Lung (tissue), 12 donors: Measurements from ENCODE around the gene DDX1. TPM values are rescaled to one million over a fixed set of nuclear protein-coding genes. Genes with fewer than 3 reads are reported as not detected.
"Not testable (repeated sequence)": the region's sequence is repeated elsewhere in the genome, so short reads cannot be mapped to it uniquely, and the experiment has no call there.

ENCODE experiments used
- ATAC-seq: fragments of 200-7000 bp; cut with Tn5 transposase; one replicate; pipeline ENCODE4 v1.9.1; 2020; ENCODE audit warnings: moderate number of reproducible peaks; ENCODE audit not compliant: insufficient read depth, low FRiP score
- DNase-seq, 3 donors: peaks; one replicate each; pipeline ENCODE4 v3.0.0-alpha.2; 2013 to 2017
- H3K27ac ChIP-seq, 2 donors: one replicate each; pipeline ENCODE4 v1.5.1; 2013; ENCODE audit warnings: mild to moderate bottlenecking in 2 of 2, moderate library complexity in 2 of 2, control low read depth in 1 of 2, inconsistent platforms in 1 of 2, low read depth in 1 of 2, low read length in 1 of 2
- H3K27me3 ChIP-seq, 3 donors: one replicate each; pipeline ENCODE4 v1.5.1; 2013; ENCODE audit warnings: low read length in 2 of 3; ENCODE audit not compliant: control insufficient read depth in 3 of 3, insufficient read depth in 3 of 3
- H3K36me3 ChIP-seq, 4 donors: one replicate each; pipeline ENCODE4 v1.5.1; 2013; ENCODE audit warnings: low read length in 4 of 4, mild to moderate bottlenecking in 1 of 4, moderate library complexity in 1 of 4; ENCODE audit not compliant: control insufficient read depth in 4 of 4, insufficient read depth in 4 of 4
- H3K4me1 ChIP-seq, 5 donors: one replicate each; pipeline ENCODE4 v1.5.1; 2013; ENCODE audit warnings: low read length in 5 of 5, mild to moderate bottlenecking in 2 of 5, moderate library complexity in 1 of 5; ENCODE audit not compliant: control insufficient read depth in 5 of 5, insufficient read depth in 5 of 5
- H3K4me3 ChIP-seq: one replicate; pipeline ENCODE4 v1.5.1; 2013; ENCODE audit warnings: mild to moderate bottlenecking, control low read depth, moderate library complexity
- H3K9ac ChIP-seq, 2 donors: one replicate each; pipeline ENCODE4 v1.5.1; 2013; ENCODE audit warnings: low read length in 2 of 2, control low read depth in 1 of 2; ENCODE audit not compliant: insufficient read depth in 1 of 2
- H3K9me3 ChIP-seq, 4 donors: one replicate each; pipeline ENCODE4 v1.5.1; 2013; ENCODE audit warnings: low read length in 3 of 4, mild to moderate bottlenecking in 1 of 4, moderate library complexity in 1 of 4; ENCODE audit not compliant: control insufficient read depth in 4 of 4, insufficient read depth in 3 of 4
- WGBS, 2 donors: extraction: QIAGEN DNeasy Blood & Tissue Kit; methylation state at CpG; one replicate each; pipeline ENCODE4 v1.1.7; 2013; 5-methylcytosine and 5-hydroxymethylcytosine counted together
- polyA plus RNA-seq, 2 donors: library from polyadenylated mRNA; stranded (reverse); fragments of 200-250 nt; gene quantifications; one replicate each; pipeline ENCODE4 v1.2.1, GENCODE V29; 2013
- total RNA-seq, 2 donors: library from RNA; depleted of rRNA in 1 of 2; stranded (reverse); fragments of >200 nt in 1 of 2; gene quantifications; one replicate each; pipeline ENCODE4 v1.2.1, GENCODE V29; 2014 to 2021
- TF ChIP-seq, protein P1 (sequence below): IDR thresholded peaks from 2 replicates; pipeline ENCODE4 v1.5.1; 2012; ENCODE audit warnings: mild to moderate bottlenecking; ENCODE audit errors: control extremely low read depth, extremely low read depth
- donor health status: control.
- donor health status: control.
- donor health status: Bipolar disorder and iron deficiency.
- donor health status: healthy.
- donor health status: DM: yes; HTN: yes; CAD: no.

DDX1 gene
- total and polyA plus RNA-seq, 4 donors = 53.7 to 85.2 (median 60.5) TPM

- Histone ChIP-seq H3K27me3 (no peaks in the 10 kb centered on the region), H3K9me3 (no peaks in the 10 kb centered on the region), H3K27ac (no peak overlapping the region), H3K4me3 (no peak overlapping the region), H3K9ac (no peak overlapping the region), H3K36me3 (peaks cover 22 to 48% (median 37%) of the 10 kb centered on the region in 4 donors), H3K4me1 (no peaks in the 10 kb centered on the region)
- WGBS, 2 donors = 94 to 98% methylated on average over 4 of the region's 4 CpGs
- no peak for ATAC-seq
- no peak for DNase-seq
- TF ChIP-seq, protein P1, sequence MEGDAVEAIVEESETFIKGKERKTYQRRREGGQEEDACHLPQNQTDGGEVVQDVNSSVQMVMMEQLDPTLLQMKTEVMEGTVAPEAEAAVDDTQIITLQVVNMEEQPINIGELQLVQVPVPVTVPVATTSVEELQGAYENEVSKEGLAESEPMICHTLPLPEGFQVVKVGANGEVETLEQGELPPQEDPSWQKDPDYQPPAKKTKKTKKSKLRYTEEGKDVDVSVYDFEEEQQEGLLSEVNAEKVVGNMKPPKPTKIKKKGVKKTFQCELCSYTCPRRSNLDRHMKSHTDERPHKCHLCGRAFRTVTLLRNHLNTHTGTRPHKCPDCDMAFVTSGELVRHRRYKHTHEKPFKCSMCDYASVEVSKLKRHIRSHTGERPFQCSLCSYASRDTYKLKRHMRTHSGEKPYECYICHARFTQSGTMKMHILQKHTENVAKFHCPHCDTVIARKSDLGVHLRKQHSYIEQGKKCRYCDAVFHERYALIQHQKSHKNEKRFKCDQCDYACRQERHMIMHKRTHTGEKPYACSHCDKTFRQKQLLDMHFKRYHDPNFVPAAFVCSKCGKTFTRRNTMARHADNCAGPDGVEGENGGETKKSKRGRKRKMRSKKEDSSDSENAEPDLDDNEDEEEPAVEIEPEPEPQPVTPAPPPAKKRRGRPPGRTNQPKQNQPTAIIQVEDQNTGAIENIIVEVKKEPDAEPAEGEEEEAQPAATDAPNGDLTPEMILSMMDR = no peak
Measured at GRCh38 chr2:15608392-15608761, 16.7 kb downstream of the DDX1 start.

DNA sequence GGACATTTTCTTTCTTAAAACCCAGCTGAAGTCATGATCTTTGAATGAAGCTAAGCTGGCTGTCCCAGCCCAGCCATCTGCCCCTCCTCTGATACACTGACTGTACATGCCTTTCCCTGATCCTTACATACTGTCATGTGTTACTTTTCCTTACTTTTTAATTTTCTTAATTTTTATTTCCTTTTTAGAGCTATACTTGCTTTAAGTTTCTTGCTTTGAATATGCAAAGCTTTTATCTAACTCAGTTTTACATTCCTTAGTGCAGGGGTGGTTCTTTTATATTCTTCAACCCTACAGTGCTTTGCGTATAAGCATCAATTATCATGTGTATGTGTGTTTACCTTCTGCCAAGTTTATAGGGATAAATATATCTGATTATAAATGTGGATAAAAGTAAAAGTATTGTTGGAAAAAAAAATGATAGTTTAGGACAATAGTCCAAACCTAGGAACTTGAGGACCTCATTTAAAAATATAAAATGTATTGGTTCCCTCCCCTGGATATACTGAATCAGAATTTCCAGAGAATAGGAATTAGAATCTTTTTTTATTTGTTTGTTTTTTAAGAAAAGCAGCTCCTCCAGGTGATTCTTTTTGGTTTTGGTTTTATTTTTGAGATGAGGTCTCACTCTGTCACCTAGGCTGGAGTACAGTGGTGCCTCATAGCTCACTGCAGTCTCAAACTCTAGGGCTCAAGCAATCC is 17.8 kb downstream of the DDX1 start:
- peaks cover 22 to 44% (median 34%) of the 10 kb centered on the region in 4 donors for H3K36me3 ChIP-seq
- ATAC-seq (no peak), DNase-seq (no peak)
- H3K9ac ChIP-seq = no peak overlapping the region
- 98 to 100% methylated on average over 1 of the region's 1 CpG for WGBS, 2 donors
- no peak overlapping the region for H3K27ac ChIP-seq
- TF ChIP-seq, protein P1 = no peak
- H3K27me3 ChIP-seq = no peaks in the 10 kb centered on the region
- no peaks in the 10 kb centered on the region for H3K9me3 ChIP-seq
- no peak overlapping the region for H3K4me3 ChIP-seq
- no peaks in the 10 kb centered on the region for H3K4me1 ChIP-seq

DNA sequence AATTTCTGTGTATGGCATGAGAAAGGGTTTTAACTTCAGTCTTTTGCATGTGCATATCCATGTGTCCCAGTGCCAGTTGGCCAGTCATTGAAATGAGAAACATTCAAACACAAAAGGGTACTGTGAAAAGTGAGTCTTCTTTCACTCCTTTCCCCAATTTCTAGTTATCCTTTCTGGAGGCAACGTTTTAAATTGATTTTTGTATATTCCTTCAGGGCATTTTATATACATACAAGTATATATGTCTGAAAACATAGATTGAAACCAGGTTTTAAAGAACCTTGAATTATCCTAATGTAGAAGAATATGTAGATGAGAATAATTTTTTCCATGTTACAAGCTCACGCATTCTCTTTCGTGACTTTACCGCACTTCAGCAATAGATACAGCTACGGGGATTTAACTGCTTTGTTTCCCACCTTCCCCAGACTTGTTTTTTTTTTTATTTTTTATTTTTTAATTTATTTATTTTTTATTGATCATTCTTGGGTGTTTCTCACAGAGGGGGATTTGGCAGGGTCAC is 18.8 kb downstream of the DDX1 start:
- TF ChIP-seq, protein P1 = no peak
- Histone ChIP-seq H3K9me3 (no peaks in the 10 kb centered on the region), H3K4me1 (no peaks in the 10 kb centered on the region), H3K27ac (no peak overlapping the region), H3K27me3 (no peaks in the 10 kb centered on the region), H3K36me3 (peaks cover 15 to 36% (median 25%) of the 10 kb centered on the region in 4 donors), H3K4me3 (no peak overlapping the region), H3K9ac (no peak overlapping the region)
- 97 to 98% methylated on average over 5 of the region's 5 CpGs for WGBS, 2 donors
- DNase-seq = no peak
- no peak for ATAC-seq

DNA sequence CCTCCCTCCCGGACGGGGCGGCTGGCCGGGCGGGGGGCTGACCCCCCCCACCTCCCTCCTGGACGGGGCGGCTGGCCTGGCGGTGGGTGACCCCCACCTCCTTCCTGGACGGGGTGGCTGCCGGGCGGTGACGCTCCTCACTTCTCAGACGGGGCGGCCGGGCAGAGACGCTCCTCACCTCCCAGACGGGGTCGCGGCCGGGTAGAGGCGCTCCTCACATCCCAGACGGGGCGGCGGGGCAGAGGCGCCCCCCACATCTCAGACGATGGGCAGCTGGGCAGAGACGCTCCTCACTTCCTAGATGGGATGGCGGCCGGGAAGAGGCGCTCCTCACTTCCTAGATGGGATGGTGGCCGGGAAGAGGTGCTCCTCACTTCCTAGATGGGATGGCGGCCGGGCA is 20.4 kb downstream of the DDX1 start:
- not testable (repeated sequence) for H3K9ac ChIP-seq, H3K4me1 ChIP-seq, H3K9me3 ChIP-seq, H3K27ac ChIP-seq, H3K4me3 ChIP-seq, ATAC-seq, DNase-seq, H3K27me3 ChIP-seq
- WGBS, 2 donors = 60 to 97% methylated on average over 3 to 30 of the region's 33 CpGs
- H3K36me3 ChIP-seq = peaks cover 13 to 28% (median 18%) of the 10 kb centered on the region in 4 donors
